ENCODE data around the gene ZW10.

Gene ZW10

DNA sequence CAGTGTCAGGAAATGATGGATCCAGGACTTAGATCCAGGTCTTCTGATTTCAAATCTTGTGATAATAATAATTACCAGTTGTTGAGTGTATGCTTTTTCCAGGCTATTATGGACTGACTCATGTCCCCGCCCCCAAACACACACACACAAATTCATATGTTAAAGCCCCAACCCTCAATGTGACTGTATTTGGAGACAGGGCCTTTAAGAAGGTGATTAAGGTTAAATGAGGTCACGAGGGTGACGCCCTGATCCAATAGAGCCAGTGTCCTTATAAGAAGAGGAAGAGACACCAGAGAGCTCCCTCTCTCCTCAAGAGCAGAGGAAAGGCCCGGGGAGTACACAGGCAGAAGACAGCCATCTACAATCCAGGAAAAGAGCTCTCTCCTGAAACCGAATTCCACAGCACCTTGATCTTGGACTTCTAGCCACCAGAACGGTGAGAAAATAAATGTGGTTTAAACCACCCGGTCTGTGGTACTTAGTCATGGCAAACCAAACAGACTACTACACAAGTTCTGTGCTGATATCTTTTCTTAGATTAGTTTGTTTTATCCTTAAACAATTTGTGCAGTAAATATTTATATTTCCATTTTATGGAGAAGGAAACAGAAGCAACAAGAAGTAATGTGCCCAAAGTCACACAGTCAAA is 75.6 kb downstream of the ZW10 start:
- DNase-seq (ENCODE audit: low read depth in 2 of 2) = no peak

- DNase-seq (ENCODE audit: low read depth in 2 of 2) = no peak
Observed at GRCh38 chr11:113697111-113697510, 76.4 kb downstream of the ZW10 start.

DNA sequence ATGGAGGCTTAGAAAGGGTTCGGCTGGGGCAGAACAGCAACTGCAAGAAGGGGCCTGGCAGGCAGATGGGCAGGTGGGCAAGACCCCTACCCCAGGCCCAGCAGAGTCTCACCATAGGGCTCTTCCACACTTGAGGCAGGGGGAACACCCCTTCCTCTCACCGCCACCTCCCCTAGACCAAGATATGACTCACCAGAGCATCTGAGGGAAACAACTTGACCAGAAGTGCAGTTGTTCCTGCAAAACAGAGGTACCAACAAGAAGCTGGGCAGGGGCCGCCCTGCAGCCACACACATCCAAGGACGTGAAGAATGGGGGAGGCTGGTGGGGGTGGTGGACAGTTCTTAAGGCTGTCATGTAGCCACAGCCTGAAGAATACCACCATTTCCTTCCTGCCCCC is 78.3 kb downstream of the ZW10 start:
- no peak for DNase-seq (ENCODE audit: low read depth in 2 of 2)

- no peak for DNase-seq (ENCODE audit: low read depth in 2 of 2)
Observed at GRCh38 chr11:113694390-113694789, 79.1 kb downstream of the ZW10 start.

GRCh38 chr11:113693030-113693429 is 80.5 kb downstream of the ZW10 start:
- no peak for DNase-seq (ENCODE audit: low read depth in 2 of 2)

DNA sequence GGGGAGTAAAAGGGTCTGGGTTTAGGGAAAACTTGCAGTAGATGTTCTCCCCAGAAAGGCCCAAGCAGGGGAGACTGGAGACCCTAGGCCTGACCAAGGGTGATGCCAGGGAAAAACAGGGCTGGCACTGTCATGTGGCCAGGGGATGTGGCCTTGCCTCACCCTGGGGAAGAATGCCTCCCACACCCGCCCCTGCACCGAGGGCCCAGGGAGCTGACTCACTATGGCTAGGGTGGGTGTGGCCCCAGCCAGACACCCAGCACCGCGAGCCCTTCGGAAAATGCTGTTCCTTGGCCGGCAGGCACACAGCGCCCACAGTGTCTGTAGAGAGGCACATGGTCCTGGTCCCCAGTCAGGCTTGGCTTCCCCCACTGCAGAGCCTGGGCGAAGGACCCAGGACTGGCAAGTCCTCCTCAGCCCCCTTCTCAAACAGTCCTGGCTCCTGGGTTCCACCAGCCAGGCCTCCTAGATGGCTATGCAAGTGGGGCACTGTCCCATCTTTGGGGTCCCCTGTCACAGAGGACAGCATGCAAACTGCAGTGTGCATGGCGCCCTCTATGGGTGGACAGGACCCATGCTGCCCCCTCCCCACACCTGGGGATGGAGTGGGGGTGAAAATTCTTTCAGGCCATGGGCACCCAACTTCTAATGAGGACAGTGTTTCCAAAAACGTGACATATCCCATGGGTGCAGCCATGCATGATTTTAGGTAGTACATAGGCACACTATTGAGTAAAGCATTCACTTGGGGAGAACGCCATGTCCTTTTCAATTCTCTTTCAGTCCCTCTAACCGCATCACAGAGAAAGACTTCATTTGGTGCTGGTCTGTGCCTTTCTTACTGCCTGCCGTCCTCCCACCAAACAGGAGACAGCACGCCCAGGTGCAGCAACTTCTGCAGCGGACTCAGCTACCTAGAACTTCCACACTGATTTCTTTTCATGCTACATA is 82.6 kb downstream of the ZW10 start:
- no peak for DNase-seq (ENCODE audit: low read depth in 2 of 2)

- no peak for DNase-seq (ENCODE audit: low read depth in 2 of 2)
Observed at GRCh38 chr11:113689768-113690618, 83.5 kb downstream of the ZW10 start.

DNA sequence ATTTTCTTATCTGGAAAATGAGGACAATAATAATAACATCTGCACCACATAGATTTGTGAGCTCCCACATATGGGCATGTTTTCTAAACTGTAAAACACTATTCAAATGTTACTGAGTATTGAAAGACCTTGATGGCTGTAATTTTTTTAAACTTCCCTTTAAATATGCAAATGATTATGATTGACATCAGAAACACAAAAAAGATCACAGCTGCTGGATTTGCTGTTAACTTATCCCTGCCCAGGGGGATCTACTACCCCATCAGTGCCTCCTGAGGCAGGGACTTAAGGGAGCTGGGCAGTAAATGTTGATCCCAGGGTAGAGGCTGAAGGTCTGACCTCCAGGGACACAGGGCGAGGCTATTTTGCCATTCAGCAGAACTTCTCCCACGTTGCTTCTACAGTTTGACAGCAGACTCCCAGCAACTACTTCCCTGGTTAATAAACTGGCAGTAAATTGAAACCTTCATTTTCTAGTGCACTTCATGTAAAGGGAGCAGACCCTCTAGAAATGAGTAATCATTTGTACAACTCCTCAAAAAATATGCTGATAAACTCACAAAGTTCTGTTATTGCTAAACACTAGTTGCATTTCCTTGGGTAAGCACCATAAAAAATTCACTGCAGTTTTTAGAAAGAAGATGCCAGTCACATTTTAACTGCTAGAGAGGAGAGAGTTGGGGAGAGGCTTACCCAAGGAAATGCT is 87.7 kb downstream of the ZW10 start:
- no peak for DNase-seq (ENCODE audit: low read depth in 2 of 2)

DNA sequence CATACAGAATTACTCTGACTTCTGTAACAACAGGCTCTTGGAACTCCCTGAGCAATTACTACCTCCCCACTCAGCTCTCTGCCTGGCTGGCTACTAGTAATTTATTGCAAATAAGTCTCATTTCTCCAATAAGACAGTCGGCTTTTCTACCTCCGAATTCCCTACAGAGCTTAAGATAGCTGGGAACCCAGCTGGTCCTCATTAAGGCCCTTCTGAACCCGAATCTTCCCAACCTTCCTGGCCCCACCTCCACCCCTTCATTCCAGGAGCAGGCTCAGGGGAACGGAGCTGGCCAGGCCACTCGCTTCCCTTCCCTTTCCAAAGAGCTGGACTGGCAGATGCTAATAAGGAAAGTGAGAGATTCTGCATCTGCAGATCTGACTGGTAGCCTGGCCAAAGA is 89.0 kb downstream of the ZW10 start:
- no peak for DNase-seq (ENCODE audit: low read depth in 2 of 2)

DNA sequence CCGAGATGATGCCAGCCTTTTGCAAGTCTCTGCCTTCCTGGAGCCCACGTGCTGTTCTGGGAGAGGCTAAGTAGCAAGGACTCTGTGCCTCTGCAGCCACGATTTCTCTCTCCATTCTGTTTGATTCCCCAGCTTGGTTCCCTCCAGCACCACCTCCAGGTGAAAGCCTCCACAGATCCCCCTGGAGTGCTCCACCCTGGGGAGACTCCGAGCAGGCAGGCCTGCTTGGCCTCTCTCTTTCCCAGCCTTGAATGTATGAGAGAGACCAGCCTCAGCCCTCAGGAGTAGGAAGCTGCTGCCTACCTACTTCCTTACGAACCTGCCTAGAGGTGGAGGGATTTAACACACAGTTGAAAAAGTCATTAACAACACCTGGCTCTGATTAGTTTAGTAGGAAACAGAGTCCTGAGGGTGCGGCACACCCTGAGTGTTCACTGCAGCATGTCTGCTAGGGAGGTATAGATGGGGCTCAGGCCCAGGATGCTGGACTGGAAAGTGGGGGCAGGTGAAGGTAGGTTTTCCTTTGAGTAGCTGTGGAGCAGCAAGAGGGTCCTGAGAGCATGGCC is 89.9 kb downstream of the ZW10 start:
- no peak for DNase-seq (ENCODE audit: low read depth in 2 of 2)
